HepG2 (cell line): ENCODE results near the gene MEP1B.

Source experiments
- AGO1 ChIP-seq: fragments of 200-400 bp; formaldehyde crosslinking; IDR thresholded peaks from 2 replicates; pipeline ENCODE4 v1.6.1; 2017; ENCODE audit warnings: mild to moderate bottlenecking, low read depth, low read length, moderate library complexity; ENCODE audit not compliant: poor library complexity, severe bottlenecking
- BORCS8-MEF2B ChIP-seq: sonication (generic); formaldehyde crosslinking; IDR thresholded peaks from 2 replicates; pipeline ENCODE4 v1.8.0; 2022; ENCODE audit warnings: mild to moderate bottlenecking, missing genetic modification reagents
- GABPA ChIP-seq, 2 experiments: IDR thresholded peaks; 2 replicates each; pipeline ENCODE4 v1.6.1; 2011 to 2016; ENCODE audit warnings: low read depth in 2 of 2, low read length in 1 of 2, missing biosample characterization in 1 of 2, missing genetic modification characterization in 1 of 2
- NFIB ChIP-seq: sonication (generic); formaldehyde crosslinking; IDR thresholded peaks from 2 replicates; pipeline ENCODE4 v1.9.0; 2021; ENCODE audit warnings: missing genetic modification reagents, mild to moderate bottlenecking, borderline replicate concordance
- ZNF703 ChIP-seq: sonication (generic); formaldehyde crosslinking; IDR thresholded peaks from 2 replicates; pipeline ENCODE4 v1.5.1; 2020; ENCODE audit warnings: missing genetic modification reagents, mild to moderate bottlenecking, moderate library complexity, borderline replicate concordance
- TF ChIP-seq, protein P1 (sequence below): IDR thresholded peaks from 2 replicates; pipeline ENCODE4 v1.6.1; 2012; ENCODE audit warnings: inconsistent platforms
- TF ChIP-seq, protein P2 (sequence below): sonication (generic); formaldehyde crosslinking; IDR thresholded peaks from 2 replicates; pipeline ENCODE4 v1.5.0; 2020; ENCODE audit warnings: mild to moderate bottlenecking, missing genetic modification reagents, moderate library complexity

- TF ChIP-seq, protein P1, sequence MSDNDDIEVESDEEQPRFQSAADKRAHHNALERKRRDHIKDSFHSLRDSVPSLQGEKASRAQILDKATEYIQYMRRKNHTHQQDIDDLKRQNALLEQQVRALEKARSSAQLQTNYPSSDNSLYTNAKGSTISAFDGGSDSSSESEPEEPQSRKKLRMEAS = no peak
- TF ChIP-seq GABPA (IDR thresholded peaks at IDR 0.05; ENCODE audit: low read depth, low read length) = no peak
- TF ChIP-seq GABPA (CRISPR knock-in tag; IDR thresholded peaks at IDR 0.05; ENCODE audit: low read depth) = no peak
- TF ChIP-seq, protein P2, sequence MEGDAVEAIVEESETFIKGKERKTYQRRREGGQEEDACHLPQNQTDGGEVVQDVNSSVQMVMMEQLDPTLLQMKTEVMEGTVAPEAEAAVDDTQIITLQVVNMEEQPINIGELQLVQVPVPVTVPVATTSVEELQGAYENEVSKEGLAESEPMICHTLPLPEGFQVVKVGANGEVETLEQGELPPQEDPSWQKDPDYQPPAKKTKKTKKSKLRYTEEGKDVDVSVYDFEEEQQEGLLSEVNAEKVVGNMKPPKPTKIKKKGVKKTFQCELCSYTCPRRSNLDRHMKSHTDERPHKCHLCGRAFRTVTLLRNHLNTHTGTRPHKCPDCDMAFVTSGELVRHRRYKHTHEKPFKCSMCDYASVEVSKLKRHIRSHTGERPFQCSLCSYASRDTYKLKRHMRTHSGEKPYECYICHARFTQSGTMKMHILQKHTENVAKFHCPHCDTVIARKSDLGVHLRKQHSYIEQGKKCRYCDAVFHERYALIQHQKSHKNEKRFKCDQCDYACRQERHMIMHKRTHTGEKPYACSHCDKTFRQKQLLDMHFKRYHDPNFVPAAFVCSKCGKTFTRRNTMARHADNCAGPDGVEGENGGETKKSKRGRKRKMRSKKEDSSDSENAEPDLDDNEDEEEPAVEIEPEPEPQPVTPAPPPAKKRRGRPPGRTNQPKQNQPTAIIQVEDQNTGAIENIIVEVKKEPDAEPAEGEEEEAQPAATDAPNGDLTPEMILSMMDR (CRISPR knock-in tag) = no peak
- TF ChIP-seq BORCS8-MEF2B (CRISPR knock-in tag) = no peak
- no peak for TF ChIP-seq AGO1
- no peak for TF ChIP-seq NFIB (CRISPR knock-in tag)
- no peak for TF ChIP-seq ZNF703 (CRISPR knock-in tag)
Observed at GRCh38 chr18:32255570-32255969, 65.7 kb downstream of the MEP1B start.
